Erythroblast (primary cell): ENCODE measurements around the gene EXOC6.

Experiments
- DNase-seq, 2 experiments: peaks; one replicate each; lab custom pipeline; 2025; lab: John Stamatoyannopoulos, UW
- GATA1 ChIP-seq: IDR thresholded peaks from 2 replicates; pipeline ENCODE4 v1.6.1; 2011; ENCODE audit warnings: low read depth, mild to moderate bottlenecking, control low read depth, low read length, moderate library complexity
- POLR2A ChIP-seq: IDR thresholded peaks from 2 replicates; pipeline ENCODE4 v1.6.1; 2011; ENCODE audit warnings: mild to moderate bottlenecking, low read length

EXOC6 gene

DNA sequence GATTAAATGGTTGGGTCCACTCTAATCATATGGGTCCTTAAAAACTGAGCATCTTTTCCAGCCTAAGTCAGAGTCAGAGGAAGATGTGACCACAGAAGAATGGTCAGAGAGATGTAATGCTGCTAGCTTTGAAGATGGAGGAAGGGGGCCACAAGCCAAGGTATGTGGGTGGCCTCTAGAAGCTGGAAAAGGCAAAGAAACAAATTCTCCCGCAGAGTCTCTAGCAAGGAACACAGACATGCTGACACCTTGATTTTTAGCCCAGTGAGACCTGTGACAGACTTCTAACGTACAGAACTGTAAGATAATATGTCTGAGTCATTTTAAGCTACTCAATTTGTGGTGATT is 1.5 kb upstream of the EXOC6 start:
- no peak for DNase-seq
- TF ChIP-seq GATA1 = no peak
- no peak for TF ChIP-seq POLR2A

DNA sequence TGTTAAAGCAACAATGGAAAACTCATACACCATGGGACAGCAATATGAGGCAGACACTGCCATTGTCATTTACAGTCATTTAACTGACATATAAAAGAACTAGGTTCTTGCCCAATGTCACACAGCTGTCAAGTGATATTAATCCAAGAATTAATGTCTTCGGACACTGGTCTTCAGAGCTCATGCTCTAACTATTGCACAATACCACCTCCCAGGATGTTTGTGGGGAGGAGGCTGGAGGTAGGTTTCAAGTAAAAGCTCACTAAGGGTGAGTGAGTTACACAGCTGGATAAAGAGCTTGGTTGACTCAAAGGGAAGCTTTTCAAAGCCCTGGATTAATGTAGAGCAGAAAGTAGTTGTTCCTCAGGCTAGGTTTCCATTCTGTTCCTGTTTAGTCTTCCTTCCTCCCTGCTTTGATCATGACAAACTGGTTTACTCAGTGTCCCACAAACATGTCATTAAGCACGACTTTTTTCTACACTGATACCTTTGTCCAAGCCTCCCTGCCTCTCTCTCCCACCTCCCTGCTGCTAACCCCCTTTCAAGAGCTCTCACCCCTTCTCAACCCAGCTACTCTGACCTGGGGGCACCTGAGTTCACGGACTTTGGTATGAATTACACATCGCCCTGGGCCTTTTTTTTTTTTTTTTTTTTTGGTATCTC is 987 bp upstream of the EXOC6 start:
- TF ChIP-seq POLR2A (no peak), GATA1 (no peak)
- peak in 1 of 2 experiments; percentile 24 for DNase-seq

DNA sequence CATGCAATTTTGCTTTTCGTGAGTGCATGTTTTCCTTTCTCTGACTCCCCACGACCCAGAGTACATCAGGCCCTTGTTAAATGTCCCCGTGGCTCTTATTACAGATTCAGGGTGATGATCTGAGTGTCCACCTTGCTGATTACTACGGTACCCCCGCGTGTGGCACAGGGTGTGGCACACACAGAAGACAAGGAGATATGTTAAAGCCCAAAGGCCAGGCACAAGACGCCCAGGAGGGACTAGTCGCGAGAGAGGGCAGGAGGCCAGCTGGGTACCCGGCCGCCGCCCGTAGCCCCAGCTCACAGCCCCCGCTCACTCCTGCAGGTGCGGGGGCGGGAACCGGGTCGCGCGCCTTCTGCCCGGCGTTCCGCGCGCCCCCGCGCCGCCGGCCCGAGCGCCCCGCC is 281 bp upstream of the EXOC6 start:
- TF ChIP-seq GATA1 = no peak
- TF ChIP-seq POLR2A = no peak
- DNase-seq = no peak

DNA sequence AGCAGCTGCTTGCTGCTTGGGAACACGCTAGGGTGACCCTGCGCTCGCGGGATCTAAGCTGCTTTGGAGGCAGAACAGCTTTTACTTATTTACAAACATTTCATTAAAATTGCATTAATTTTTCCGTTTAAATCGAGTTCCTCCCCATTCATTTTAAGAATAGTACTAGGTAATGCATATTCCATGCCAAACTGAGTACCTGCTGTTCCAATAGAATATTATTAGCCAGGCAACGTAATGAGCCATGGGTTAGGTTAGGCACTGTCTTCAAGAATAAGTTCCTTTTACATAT is 860 bp downstream of the EXOC6 start:
- no peak for DNase-seq
- TF ChIP-seq POLR2A (no peak), GATA1 (no peak)

DNA sequence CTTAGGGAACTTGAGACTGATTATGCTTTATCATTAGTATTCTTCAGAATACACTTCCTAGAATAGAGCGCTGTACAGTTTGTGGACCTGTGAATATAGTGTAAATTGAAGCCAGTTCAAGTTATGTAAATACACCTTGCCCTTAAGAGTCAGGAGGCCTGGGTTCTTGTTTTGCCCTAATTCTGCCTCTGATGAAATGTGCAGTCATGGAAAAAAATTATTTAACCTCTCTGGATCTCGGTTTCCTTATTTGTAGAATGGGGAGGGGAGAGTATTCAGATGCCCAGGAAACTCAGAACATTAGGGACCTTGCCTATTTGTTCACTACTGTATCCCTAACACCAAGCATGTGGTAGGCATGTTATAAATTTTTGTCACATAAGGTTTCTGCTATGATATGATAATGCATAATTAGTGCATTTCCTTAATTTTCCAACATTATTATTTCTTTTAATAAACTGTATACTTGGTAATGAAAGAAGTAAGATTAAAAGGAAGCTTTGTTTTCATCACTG is 1.3 kb downstream of the EXOC6 start:
- TF ChIP-seq GATA1 = no peak
- no peak for TF ChIP-seq POLR2A
- peak; percentile 33 to 59 for DNase-seq

DNA sequence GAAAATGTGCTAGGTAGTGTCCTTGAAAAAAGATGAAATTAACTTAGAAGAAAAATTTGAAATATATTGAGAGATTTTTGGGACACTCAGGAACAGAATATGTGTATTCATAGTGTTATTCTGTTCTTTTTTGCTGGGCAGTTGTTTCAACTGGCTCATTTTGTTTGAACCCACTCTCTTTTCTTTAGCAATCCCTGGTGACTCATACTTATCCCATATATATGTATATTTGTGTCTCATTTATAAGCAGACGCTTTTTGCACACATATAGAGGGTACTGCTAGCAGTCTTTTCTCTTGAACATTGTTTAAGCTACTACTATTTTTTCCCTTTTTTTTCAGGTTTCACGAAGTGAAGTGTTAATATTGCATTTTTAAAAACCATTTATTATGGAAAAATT is 1.9 kb downstream of the EXOC6 start:
- DNase-seq = peak in 1 of 2 experiments; percentile 27
- TF ChIP-seq GATA1 (no peak), POLR2A (no peak)

DNA sequence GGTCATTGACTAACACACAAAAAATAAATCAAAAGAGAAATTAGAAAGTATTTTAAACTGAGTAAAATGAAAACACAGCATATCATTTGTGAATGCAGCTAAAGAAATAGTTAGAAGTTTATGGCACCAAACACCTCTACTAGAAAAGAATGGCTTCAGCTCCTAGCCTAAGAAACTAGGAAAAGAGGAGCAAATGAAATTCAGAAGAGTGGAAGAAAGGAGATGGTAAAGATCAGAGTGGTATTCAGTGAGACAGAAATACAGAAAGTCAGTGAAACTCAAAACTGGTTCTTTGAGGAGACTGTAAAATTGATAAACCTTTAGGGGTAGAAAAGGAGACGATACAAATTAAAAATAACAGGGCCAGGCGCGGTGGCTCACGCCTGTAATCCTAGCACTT is 2.7 kb downstream of the EXOC6 start:
- no peak for DNase-seq
- TF ChIP-seq POLR2A (no peak), GATA1 (no peak)

DNA sequence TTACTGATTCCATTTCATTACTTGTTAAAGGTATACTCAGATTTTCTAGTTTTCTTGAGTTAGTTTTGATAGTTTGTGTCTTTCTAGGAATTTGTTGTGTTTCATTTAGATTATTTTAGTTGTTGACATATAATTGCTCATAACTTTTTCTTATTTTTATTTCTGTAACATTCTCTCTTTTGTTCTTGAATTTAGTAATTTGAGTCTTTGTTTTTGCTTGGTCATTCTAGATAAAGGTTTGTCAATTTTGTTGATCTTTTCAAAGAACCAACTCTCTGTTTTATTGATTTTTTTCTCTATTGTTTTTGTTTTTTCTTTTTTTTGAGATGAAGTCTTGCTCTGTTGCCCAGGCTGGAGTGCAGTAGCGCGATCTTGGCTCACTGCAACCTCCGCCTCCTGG is 7.2 kb downstream of the EXOC6 start:
- TF ChIP-seq GATA1 (no peak), POLR2A (no peak)

DNA sequence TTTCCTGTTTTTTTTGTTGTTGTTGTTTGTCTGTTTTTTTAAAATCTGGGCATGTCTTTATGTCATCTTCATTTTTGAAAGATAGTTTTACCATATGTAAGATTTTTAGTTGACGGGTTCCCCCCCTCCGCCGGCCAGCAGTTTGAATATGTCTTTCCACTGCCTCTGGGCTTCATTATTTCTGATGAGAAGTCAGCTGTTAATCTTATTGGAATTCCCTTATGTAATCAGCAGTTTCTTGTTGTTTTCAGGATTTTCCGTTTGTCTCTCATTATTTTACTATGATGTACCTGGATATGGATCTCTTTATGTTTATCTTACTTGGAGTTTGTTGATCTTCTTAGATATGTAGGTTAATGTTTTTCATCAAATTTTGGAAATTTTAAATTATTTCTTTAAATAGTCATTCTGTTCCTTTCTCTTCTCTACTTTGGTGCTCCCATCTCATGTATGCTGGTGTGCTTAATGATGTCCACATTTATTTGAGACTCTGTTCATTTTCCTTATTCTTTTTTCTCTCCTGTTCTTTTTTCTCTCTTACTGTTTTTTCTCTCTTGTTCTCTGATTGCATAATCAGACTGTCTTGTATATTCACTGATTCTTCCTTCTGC is 9.7 kb downstream of the EXOC6 start:
- DNase-seq = peak; percentile 29 to 38
- TF ChIP-seq GATA1 (no peak), POLR2A (no peak)

More for the DNA sequence above, 7.2 kb downstream of the EXOC6 start:
- DNase-seq = no peak

DNA sequence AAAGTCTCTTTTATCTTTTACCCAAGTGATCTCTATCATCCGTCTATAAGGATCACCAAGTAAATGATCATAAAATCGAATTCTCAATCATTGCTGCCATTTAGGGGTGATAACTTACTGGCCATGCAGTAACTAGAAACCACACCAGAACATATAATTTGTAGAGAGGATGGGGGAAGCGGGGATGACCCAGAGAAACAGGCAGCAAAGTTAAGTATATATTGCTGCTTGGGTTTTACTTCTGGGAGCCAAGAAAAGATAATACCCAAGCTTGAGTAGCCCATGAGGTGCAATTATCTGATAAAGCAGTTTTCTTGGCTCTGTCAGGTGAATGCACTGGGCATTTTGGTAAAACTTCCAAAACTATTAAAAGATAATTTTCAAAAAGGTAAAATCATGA is 18.9 kb downstream of the EXOC6 start:
- TF ChIP-seq GATA1 (no peak), POLR2A (no peak)
- no peak for DNase-seq

DNA sequence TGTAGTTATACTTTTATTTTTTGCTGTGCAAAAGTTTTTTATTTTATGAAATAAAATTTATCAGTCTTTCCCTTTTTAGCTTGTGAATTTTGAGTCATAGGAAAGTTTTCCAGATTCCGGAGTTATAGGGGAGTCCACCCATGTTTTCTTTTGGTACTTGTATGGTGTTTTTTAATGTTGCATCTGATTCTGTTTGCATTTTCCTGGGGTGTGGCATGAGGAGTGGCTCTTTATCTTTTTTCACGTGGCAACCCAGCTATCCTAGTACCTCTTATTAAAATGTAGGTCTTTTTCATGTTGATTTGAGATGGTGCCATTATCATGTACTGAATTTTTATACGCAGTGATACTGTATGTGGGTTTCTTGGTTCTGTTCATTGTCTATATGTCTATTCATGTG is 19.7 kb downstream of the EXOC6 start:
- no peak for TF ChIP-seq GATA1
- no peak for TF ChIP-seq POLR2A
- DNase-seq = peak; percentile 8 to 11

DNA sequence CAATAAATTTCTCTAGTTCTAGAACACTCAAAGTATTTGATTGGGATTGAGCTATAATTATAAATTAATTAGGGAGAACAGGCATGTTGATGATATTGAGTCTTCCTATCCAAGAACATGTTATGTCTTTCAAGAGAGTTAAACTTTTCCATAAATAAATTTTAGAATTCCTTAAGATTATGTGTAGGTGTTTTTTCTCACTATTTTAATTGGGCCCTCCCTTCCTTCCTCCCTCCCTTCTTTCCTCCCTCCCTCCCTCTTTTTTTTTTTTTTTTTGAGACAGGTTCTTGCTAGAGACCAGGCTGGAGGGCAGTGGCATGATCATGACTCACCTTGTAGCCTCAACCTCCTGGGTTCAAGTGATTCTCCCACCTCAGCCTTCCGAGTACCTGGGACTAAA is 20.2 kb downstream of the EXOC6 start:
- TF ChIP-seq POLR2A (no peak), GATA1 (no peak)
- DNase-seq = no peak

DNA sequence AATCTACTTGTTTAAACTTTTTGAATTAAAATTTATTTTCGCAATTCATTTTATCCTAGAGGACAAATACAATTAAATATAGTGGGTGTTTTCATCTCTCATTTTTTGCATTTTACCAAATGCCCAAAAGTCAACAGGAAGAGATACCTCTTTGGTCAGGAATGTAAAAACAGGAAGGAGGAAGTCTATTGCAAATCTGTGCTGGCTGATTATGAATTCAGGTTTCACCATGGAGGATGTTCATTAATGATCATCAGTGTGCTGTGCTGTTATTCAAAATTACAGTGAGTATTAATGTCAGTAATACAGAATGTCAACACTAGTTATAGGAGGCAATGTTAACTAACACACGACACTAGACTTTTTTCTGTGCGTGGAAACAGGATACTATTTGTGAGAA is 24.7 kb downstream of the EXOC6 start:
- no peak for DNase-seq
- TF ChIP-seq POLR2A = no peak
- no peak for TF ChIP-seq GATA1

DNA sequence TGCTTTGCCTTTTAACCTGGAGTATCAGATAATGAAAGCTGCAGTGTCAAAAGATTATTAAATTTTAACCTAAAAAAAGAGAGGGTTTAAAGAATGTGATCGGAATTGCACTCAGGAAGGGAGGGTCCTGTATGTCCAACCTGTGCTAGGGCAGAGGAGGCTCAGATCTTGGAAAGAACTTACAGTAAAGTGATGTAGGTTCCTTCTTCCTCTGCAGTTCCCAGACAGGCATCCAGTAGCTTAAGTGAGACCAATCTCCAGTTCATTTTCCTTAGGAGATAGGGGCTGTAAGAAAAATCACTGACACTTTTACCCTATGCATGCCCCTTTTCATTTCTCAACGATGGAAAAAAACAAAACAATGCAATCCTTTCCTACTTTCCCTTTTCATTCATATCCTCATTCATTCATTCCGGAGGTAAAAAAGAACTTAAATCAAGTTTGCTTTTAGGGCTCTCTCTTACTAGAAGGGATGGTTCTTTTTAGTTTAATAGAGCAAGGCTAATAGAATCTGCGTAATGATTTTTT is 28.3 kb downstream of the EXOC6 start:
- TF ChIP-seq POLR2A (no peak), GATA1 (no peak)
- DNase-seq = no peak

DNA sequence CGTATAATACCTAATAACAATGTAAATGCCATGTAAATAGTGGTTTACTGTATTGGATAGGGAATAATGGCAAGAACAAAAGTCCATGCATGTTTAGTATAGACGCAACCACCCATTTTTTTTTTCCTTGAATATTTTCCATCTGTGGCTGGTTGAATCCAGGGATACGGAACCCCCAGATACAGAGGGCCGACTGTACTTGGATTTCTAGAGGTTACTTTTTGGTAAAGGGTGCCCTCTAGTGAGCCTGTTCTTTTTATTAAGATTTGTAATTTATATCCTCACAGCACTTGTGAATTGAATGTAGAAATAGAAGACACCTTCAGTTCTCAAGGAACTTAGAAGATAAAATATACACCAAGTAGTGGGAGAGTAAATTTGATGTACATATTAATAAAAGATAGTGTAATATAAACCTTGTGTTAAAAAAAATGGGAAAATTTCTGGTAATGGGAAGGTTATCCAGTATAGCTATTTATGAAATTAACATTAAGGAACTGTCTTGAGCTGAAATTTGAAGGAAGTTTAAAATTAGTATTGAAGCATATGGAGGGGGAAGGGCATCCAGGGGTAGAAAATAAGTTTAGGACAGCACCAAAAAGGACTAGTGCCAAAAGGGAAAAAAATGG is 32.0 kb downstream of the EXOC6 start:
- peak; percentile 56 to 66 for DNase-seq
- no peak for TF ChIP-seq GATA1
- TF ChIP-seq POLR2A = no peak
